ENCODE measurements around the gene PAXIP1. TPM values are rescaled to one million over a fixed set of nuclear protein-coding genes. Genes with fewer than 3 reads are reported as not detected.
A peak's percentile ranks its signal among the peaks of the same experiment; 100 is the strongest.

PAXIP1 gene
- total RNA-seq, 1 donor from 2014 or later: 5.0 TPM

GRCh38 chr7:154967401-154967955 is 35.4 kb downstream of the PAXIP1 start:
- TF ChIP-seq, protein P1, sequence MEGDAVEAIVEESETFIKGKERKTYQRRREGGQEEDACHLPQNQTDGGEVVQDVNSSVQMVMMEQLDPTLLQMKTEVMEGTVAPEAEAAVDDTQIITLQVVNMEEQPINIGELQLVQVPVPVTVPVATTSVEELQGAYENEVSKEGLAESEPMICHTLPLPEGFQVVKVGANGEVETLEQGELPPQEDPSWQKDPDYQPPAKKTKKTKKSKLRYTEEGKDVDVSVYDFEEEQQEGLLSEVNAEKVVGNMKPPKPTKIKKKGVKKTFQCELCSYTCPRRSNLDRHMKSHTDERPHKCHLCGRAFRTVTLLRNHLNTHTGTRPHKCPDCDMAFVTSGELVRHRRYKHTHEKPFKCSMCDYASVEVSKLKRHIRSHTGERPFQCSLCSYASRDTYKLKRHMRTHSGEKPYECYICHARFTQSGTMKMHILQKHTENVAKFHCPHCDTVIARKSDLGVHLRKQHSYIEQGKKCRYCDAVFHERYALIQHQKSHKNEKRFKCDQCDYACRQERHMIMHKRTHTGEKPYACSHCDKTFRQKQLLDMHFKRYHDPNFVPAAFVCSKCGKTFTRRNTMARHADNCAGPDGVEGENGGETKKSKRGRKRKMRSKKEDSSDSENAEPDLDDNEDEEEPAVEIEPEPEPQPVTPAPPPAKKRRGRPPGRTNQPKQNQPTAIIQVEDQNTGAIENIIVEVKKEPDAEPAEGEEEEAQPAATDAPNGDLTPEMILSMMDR (IDR thresholded peaks at IDR 0.05; ENCODE audit: insufficient read depth, low read length, severe bottlenecking): no peak
- Histone ChIP-seq H3K4me3 (ENCODE audit: low read depth, low read length) (no peak overlapping the region), H3K27me3 (ENCODE audit: control insufficient read depth, insufficient read depth, low read length) (no peaks in the 10 kb centered on the region), H3K36me3 (ENCODE audit: control insufficient read depth, insufficient read depth, low read length) (peaks cover 16% of the 10 kb centered on the region)
- DNase-seq (ENCODE audit: low read depth): no peak
- FAIRE-seq: no peak

DNA sequence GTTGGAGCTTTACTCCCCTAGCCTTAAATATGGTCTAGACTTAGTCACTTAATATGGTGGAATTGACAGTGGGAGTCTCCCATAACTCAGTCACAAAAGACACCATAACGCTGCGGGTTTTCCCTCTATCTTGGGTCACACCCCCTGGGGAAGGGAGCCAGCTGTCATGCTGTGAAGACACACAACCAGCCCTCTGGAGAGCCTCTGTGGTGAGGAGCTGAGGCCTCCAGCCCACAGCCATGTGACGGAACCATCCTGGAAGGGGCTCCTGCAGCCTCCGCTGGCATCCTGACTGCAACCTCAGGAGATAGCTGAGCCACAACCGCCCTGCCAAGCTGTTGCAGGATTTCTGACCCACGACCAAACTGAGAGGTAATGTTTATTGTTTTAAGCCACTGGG is 37.9 kb downstream of the PAXIP1 start:
- DNase-seq (ENCODE audit: low read depth) (no peak), FAIRE-seq (no peak)
- no peak overlapping the region for H3K4me3 ChIP-seq (ENCODE audit: low read depth, low read length)
- TF ChIP-seq, protein P1 (IDR thresholded peaks at IDR 0.05; ENCODE audit: insufficient read depth, low read length, severe bottlenecking): no peak
- no peaks in the 10 kb centered on the region for H3K27me3 ChIP-seq (ENCODE audit: control insufficient read depth, insufficient read depth, low read length)
- H3K36me3 ChIP-seq (ENCODE audit: control insufficient read depth, insufficient read depth, low read length): peaks cover 18% of the 10 kb centered on the region

DNA sequence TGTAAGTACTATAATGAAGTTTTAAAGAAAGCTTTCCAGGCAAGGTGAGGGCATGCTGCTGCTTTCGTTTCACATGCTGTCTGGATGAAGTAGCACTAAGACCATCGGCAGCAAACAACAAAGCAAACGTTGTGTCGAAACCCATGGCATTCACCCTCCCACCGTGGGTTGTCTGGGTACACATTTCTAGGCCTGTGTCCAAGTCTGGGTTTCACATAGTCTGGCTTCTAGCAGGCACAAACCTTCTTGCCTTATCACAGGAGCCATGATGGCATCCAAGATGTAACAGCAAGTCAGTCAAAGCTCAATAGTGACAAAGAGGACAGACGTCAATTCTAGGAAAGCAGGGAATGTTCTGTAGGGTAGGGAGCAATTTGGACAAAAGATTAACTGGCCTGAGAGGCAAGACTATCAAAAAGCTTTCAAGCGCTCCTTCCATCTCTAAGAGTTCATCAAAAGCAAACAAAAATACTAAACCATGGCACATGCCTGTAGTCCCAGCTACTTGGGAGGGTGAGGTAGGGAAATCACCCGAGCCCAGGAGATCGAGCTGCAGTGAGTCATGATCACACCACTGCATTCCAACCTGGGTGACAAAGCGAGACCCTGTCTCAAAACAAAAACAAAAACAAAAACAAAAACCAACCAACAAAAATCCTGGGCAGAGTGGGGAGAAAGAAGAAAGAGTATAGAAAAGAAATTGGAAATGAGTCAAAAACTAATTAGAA is 42.7 kb downstream of the PAXIP1 start:
- FAIRE-seq: no peak
- TF ChIP-seq, protein P1 (IDR thresholded peaks at IDR 0.05; ENCODE audit: insufficient read depth, low read length, severe bottlenecking): no peak
- peak; percentile 51 for DNase-seq (ENCODE audit: low read depth)
- Histone ChIP-seq H3K27me3 (ENCODE audit: control insufficient read depth, insufficient read depth, low read length) (no peaks in the 10 kb centered on the region), H3K36me3 (ENCODE audit: control insufficient read depth, insufficient read depth, low read length) (peaks cover 11% of the 10 kb centered on the region), H3K4me3 (ENCODE audit: low read depth, low read length) (no peak overlapping the region)

DNA sequence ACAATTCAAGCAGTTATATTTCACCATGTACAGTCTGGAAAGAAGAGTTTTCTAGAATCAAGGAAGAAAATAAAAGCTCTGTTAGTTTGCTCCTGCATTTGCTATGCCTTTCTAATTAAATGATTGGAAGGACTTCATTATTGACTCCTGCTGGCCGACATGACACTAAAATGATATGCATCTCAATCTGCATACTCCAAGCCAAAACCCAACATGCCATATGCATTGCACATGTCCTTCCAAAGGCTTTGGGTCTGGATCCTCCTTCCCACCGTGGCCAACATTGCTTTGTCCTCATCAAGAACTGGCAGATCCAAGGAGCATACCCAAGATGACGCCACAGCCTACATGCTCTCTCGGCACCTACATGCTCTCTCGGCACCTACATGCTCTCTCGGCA is 46.5 kb downstream of the PAXIP1 start:
- H3K27me3 ChIP-seq (ENCODE audit: control insufficient read depth, insufficient read depth, low read length): no peaks in the 10 kb centered on the region
- no peak overlapping the region for H3K4me3 ChIP-seq (ENCODE audit: low read depth, low read length)
- DNase-seq (ENCODE audit: low read depth) (no peak), FAIRE-seq (no peak)
- H3K36me3 ChIP-seq (ENCODE audit: control insufficient read depth, insufficient read depth, low read length): peaks cover 16% of the 10 kb centered on the region
- TF ChIP-seq, protein P1 (IDR thresholded peaks at IDR 0.05; ENCODE audit: insufficient read depth, low read length, severe bottlenecking): no peak

DNA sequence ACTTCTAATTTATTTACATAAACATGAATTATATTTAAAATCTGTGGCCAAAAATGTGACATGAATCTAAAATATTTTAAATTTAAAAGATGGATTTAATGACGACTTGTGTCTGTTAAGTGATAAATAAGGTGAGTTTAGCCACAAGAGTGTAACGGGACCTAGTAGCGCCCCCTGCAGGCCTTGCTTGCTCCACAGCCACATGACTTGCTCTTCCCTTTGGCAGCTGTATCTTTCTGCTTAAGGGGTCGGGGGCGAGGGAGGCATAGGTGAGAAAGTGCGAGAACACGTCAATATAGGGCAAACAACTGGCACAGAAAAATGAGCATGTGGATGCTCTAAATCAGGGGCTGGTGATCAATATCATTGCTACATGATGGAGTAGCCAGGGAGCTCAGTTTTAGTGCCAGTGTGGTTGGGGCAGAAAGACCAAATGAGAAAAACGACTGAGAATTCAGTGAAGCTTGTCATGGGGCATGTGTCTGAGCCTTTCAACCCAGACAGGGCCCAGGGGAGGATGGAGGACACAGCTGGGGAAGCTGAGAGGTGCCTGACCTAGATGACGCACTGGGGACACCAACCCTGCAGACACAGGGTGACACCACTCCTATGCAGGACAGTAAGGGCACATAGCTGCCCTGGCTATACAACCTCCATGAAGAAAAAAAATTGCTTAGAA is 49.8 kb downstream of the PAXIP1 start:
- peak; percentile 41 for DNase-seq (ENCODE audit: low read depth)
- peaks cover 12% of the 10 kb centered on the region for H3K36me3 ChIP-seq (ENCODE audit: control insufficient read depth, insufficient read depth, low read length)
- no peak overlapping the region for H3K4me3 ChIP-seq (ENCODE audit: low read depth, low read length)
- H3K27me3 ChIP-seq (ENCODE audit: control insufficient read depth, insufficient read depth, low read length): no peaks in the 10 kb centered on the region
- no peak for FAIRE-seq
- TF ChIP-seq, protein P1 (IDR thresholded peaks at IDR 0.05; ENCODE audit: insufficient read depth, low read length, severe bottlenecking): peak; percentile 64
